Ascending aorta (tissue), 2 donors: ENCODE measurements around the gene RBM19. TPM values are rescaled to one million over a fixed set of nuclear protein-coding genes. Genes with fewer than 3 reads are reported as not detected.

ENCODE experiments used
- DNase-seq, 2 donors: peaks; one replicate each; pipeline ENCODE4 v3.0.0-alpha.2; 2019; ENCODE audit warnings: low spot score in 2 of 2
- H3K27ac ChIP-seq, 2 donors: fragments of 200-600 bp; sonication (generic); one replicate each; pipeline ENCODE4 v1.5.1; 2016 to 2017; ENCODE audit warnings: mild to moderate bottlenecking in 1 of 2
- H3K27me3 ChIP-seq: fragments of 200-600 bp; sonication (generic); one replicate; pipeline ENCODE4 v1.5.1; 2017
- H3K36me3 ChIP-seq, 2 donors: fragments of 200-600 bp; sonication (generic); one replicate each; pipeline ENCODE4 v1.5.1; 2016
- H3K4me1 ChIP-seq, 2 donors: fragments of 200-600 bp; sonication (generic); one replicate each; pipeline ENCODE4 v1.5.1; 2016 to 2017; ENCODE audit warnings: mild to moderate bottlenecking in 1 of 2
- H3K4me3 ChIP-seq, 2 donors: fragments of 200-600 bp; sonication (generic); one replicate each; pipeline ENCODE4 v1.5.1; 2016 to 2017; ENCODE audit warnings: mild to moderate bottlenecking in 1 of 2
- H3K9me3 ChIP-seq, 2 donors: fragments of 200-600 bp; sonication (generic); one replicate each; pipeline ENCODE4 v1.5.1; 2016
- CTCF ChIP-seq, 3 experiments: fragments of 200-600 bp in 2 of 3; fragments of 450-650 bp in 1 of 3; sonication (generic) in 2 of 3; IDR thresholded peaks; one replicate each; pipeline ENCODE4 v1.5.1; 2016 to 2019; ENCODE audit warnings: antibody characterized with exemption in 3 of 3, mild to moderate bottlenecking in 1 of 3, moderate library complexity in 1 of 3
- intact Hi-C: fragments of 100-400 bp; cut with DNase I; formaldehyde crosslinking; loops from one replicate; pipeline ENCODE4 v1.15.1; 2023
- total RNA-seq: library from RNA; depleted of rRNA; stranded (reverse); fragments of >200 nt; gene quantifications from one replicate; pipeline ENCODE4 v1.1.0, GENCODE V29; 2016

Gene RBM19
- total RNA-seq, 1 donor from 2014 or later = 22.8 TPM

GRCh38 chr12:113868365-113868764 lies 97.8 kb downstream of the RBM19 start:
- no peaks in the 10 kb centered on the region for H3K9me3 ChIP-seq
- H3K36me3 ChIP-seq = no peaks in the 10 kb centered on the region
- TF ChIP-seq CTCF (IDR thresholded peaks at IDR 0.05) = no peak
- H3K27me3 ChIP-seq = no peaks in the 10 kb centered on the region
- no peaks in the 10 kb centered on the region for H3K4me1 ChIP-seq
- DNase-seq = no peak
- H3K27ac ChIP-seq = no peak overlapping the region
- intact Hi-C loops = no loop called here
- no peak overlapping the region for H3K4me3 ChIP-seq

GRCh38 chr12:113867258-113867657 lies 98.9 kb downstream of the RBM19 start:
- H3K27ac ChIP-seq = no peak overlapping the region
- H3K4me1 ChIP-seq = no peaks in the 10 kb centered on the region
- intact Hi-C loops = no loop called here
- H3K27me3 ChIP-seq = no peaks in the 10 kb centered on the region
- TF ChIP-seq CTCF (IDR thresholded peaks at IDR 0.05) = no peak
- H3K4me3 ChIP-seq = no peak overlapping the region
- no peaks in the 10 kb centered on the region for H3K36me3 ChIP-seq
- no peaks in the 10 kb centered on the region for H3K9me3 ChIP-seq
- DNase-seq = no peak

- no peaks in the 10 kb centered on the region for H3K27me3 ChIP-seq
Observed at GRCh38 chr12:113866496-113866895, 99.6 kb downstream of the RBM19 start.

GRCh38 chr12:113863455-113863845 lies 102.7 kb downstream of the RBM19 start:
- DNase-seq = no peak
- peaks cover 4 to 5% of the 10 kb centered on the region in 2 donors for H3K36me3 ChIP-seq
- H3K9me3 ChIP-seq = no peaks in the 10 kb centered on the region
- no peak overlapping the region for H3K27ac ChIP-seq
- intact Hi-C loops = no loop called here
- H3K4me3 ChIP-seq = no peak overlapping the region
- no peaks in the 10 kb centered on the region for H3K4me1 ChIP-seq
- H3K27me3 ChIP-seq = no peaks in the 10 kb centered on the region
- no peak for TF ChIP-seq CTCF (IDR thresholded peaks at IDR 0.05)

More at GRCh38 chr12:113866496-113866895, 99.6 kb downstream of the RBM19 start:
- no peaks in the 10 kb centered on the region for H3K9me3 ChIP-seq
- H3K4me1 ChIP-seq = no peaks in the 10 kb centered on the region
- H3K36me3 ChIP-seq = no peaks in the 10 kb centered on the region
- no peak for DNase-seq
- no peak overlapping the region for H3K27ac ChIP-seq
- intact Hi-C loops = no loop called here
- TF ChIP-seq CTCF (IDR thresholded peaks at IDR 0.05) = no peak
- no peak overlapping the region for H3K4me3 ChIP-seq

GRCh38 chr12:113862590-113863454 lies 103.3 kb downstream of the RBM19 start:
- H3K4me3 ChIP-seq = no peak overlapping the region
- no peaks in the 10 kb centered on the region for H3K9me3 ChIP-seq
- H3K27ac ChIP-seq = no peak overlapping the region
- H3K36me3 ChIP-seq = peaks cover 7 to 11% of the 10 kb centered on the region in 2 donors
- no peak for TF ChIP-seq CTCF (IDR thresholded peaks at IDR 0.05)
- no peaks in the 10 kb centered on the region for H3K27me3 ChIP-seq
- intact Hi-C loops = no loop called here
- no peak for DNase-seq
- H3K4me1 ChIP-seq = no peaks in the 10 kb centered on the region
